K562 (cell line): ENCODE results near the gene POLR2L. TPM values are rescaled to one million over a fixed set of nuclear protein-coding genes. Genes with fewer than 3 reads are reported as not detected.
A peak's percentile ranks its signal among the peaks of the same experiment; 100 is the strongest.

ENCODE experiments used
- ATAC-seq: fragments of 200-7000 bp; cut with Tn5 transposase; 3 replicates; pipeline ENCODE4 v1.9.1; 2020; ENCODE audit warnings: moderate library complexity
- BruUV-seq: library from RNA; stranded (reverse); fragments of 400-500 nt; replicated peaks from 2 replicates; lab custom pipeline; 2021; lab: Mats Ljungman, UMichigan
- CTCF ChIA-PET: fragments of 300-600 bp; formaldehyde crosslinking; extraction: SDS; loops from one replicate; lab custom pipeline; 2021; ENCODE audit warnings: low intra/inter-chr PET ratio; lab: Yijun Ruan, JAX
- POLR2A ChIA-PET: fragments of 300-600, 350-650 bp; sonication (Branson Sonifier 250); formaldehyde crosslinking; extraction: SDS; loops from one replicate; lab custom pipeline; 2021; ENCODE audit warnings: antibody characterized with exemption, inconsistent platforms; lab: Yijun Ruan, JAX
- DNase-seq, 4 experiments: peaks; one replicate each; pipeline versions ENCODE4 v3.0.0 to v3.0.0-alpha.2; 2011 to 2018; ENCODE audit warnings: low spot score in 3 of 4, mixed read lengths in 3 of 4; ENCODE audit errors: extremely low read depth in 1 of 4
- FAIRE-seq: peaks from 2 replicates; lab custom pipeline; 2011; peaks lifted over from hg19 to GRCh38; lab: Jason Lieb, UNC
- H2AFZ ChIP-seq: 2 replicates; pipeline ENCODE4 v1.6.0; 2011; ENCODE audit warnings: low read depth, low read length, control low read depth, inconsistent platforms
- H3K27ac ChIP-seq: fragments of 200-600 bp; 3 replicates; pipeline ENCODE4 v1.8.0; 2011; ENCODE audit warnings: low read depth, mild to moderate bottlenecking, control low read depth, inconsistent platforms, low read length, moderate library complexity, mixed read lengths; ENCODE audit errors: extremely low read depth
- H3K27me3 ChIP-seq, 2 experiments: fragments of 300-600 bp in 1 of 2; 2 replicates in 1 of 2; 3 replicates in 1 of 2; pipeline versions ENCODE4 v1.6.0 to v1.8.0; 2011; ENCODE audit warnings: inconsistent platforms in 2 of 2, low read length in 2 of 2, mild to moderate bottlenecking in 1 of 2, mixed read lengths in 1 of 2, moderate library complexity in 1 of 2; ENCODE audit not compliant: control insufficient read depth in 2 of 2, insufficient read depth in 2 of 2
- H3K36me3 ChIP-seq: fragments of 300-600 bp; 3 replicates; pipeline ENCODE4 v1.8.0; 2011; ENCODE audit warnings: mild to moderate bottlenecking, low read length, inconsistent platforms; ENCODE audit not compliant: control insufficient read depth, insufficient read depth
- H3K4me1 ChIP-seq, 2 experiments: fragments of 200-600 bp in 1 of 2; replicated peaks in 1 of 2; 2 replicates in 1 of 2; 3 replicates in 1 of 2; pipeline versions ENCODE4 v1.5.1 to v1.8.0; 2011; ENCODE audit warnings: inconsistent platforms in 2 of 2, low read length in 2 of 2, mild to moderate bottlenecking in 1 of 2, mixed read lengths in 1 of 2, moderate library complexity in 1 of 2; ENCODE audit not compliant: control insufficient read depth in 2 of 2, insufficient read depth in 2 of 2
- H3K4me2 ChIP-seq: 2 replicates; pipeline ENCODE4 v1.6.1; 2011; ENCODE audit warnings: low read length, control low read depth, inconsistent platforms, mixed read lengths; ENCODE audit not compliant: insufficient read depth
- H3K4me3 ChIP-seq: fragments of 200-600 bp; sonication (generic), shearing (Covaris generic); 2 replicates; pipeline ENCODE4 v1.5.1; 2016; ENCODE audit warnings: control low read depth, inconsistent platforms
- H3K79me2 ChIP-seq: fragments of 200-600 bp; 3 replicates; pipeline ENCODE4 v1.8.0; 2011; ENCODE audit warnings: low read length, inconsistent platforms; ENCODE audit not compliant: control insufficient read depth, insufficient read depth
- H3K9ac ChIP-seq, 2 experiments: 2 replicates each; pipeline versions ENCODE4 v1.6.0 to v1.6.1; 2011; ENCODE audit warnings: low read depth in 2 of 2, low read length in 2 of 2, control low read depth in 1 of 2, inconsistent platforms in 1 of 2, mild to moderate bottlenecking in 1 of 2, mixed read lengths in 1 of 2; ENCODE audit not compliant: insufficient read depth in 1 of 2
- H3K9me1 ChIP-seq: one replicate; pipeline ENCODE4 v1.6.0; 2011; ENCODE audit warnings: inconsistent platforms, mild to moderate bottlenecking, low read length, moderate library complexity; ENCODE audit not compliant: control insufficient read depth, insufficient read depth
- H3K9me3 ChIP-seq: replicated peaks from 2 replicates; pipeline ENCODE4 v1.5.1; 2011; ENCODE audit warnings: low read depth, low read length, inconsistent platforms; ENCODE audit not compliant: control insufficient read depth, insufficient read depth
- H4K20me1 ChIP-seq: replicated peaks from 2 replicates; pipeline ENCODE4 v1.6.1; 2011; ENCODE audit warnings: low read length, inconsistent platforms, mixed read lengths; ENCODE audit not compliant: control insufficient read depth, insufficient read depth
- CREB1 ChIP-seq, 2 experiments: sonication (generic) in 1 of 2; formaldehyde crosslinking in 1 of 2; IDR thresholded peaks; 2 replicates each; pipeline versions ENCODE4 v1.6.1 to v1.8.0; 2012 to 2022; ENCODE audit warnings: inconsistent platforms in 1 of 2, mild to moderate bottlenecking in 1 of 2, missing genetic modification reagents in 1 of 2, moderate library complexity in 1 of 2
- CTCF ChIP-seq, 3 experiments: IDR thresholded peaks in 2 of 3; conservative IDR thresholded peaks in 1 of 3; 2 replicates each; pipeline ENCODE4 v1.5.1; 2011 to 2012; ENCODE audit warnings: low read length in 3 of 3, mild to moderate bottlenecking in 3 of 3, control low read depth in 2 of 3, improper control_type of control experiment in 1 of 3, inconsistent platforms in 1 of 3, low read depth in 1 of 3, mixed read lengths in 1 of 3, moderate library complexity in 1 of 3; ENCODE audit not compliant: insufficient read depth in 2 of 3
- SMC3 ChIP-seq: conservative IDR thresholded peaks from 2 replicates; pipeline ENCODE4 v1.6.1; 2011; ENCODE audit warnings: low read depth, low read length, improper control_type of control experiment; ENCODE audit not compliant: insufficient read depth
- ZNF592 ChIP-seq: fragments of 450-650 bp; IDR thresholded peaks from 2 replicates; pipeline ENCODE4 v1.6.1; 2017; ENCODE audit warnings: antibody characterized with exemption, mild to moderate bottlenecking
- WGBS: fragments of 100-300 bp; shearing (Covaris generic); methylation state at CpG from one replicate; pipeline ENCODE4 v1.1.6; 2016; ENCODE audit warnings: low coverage, mixed read lengths; ENCODE audit not compliant: insufficient coverage; ENCODE audit errors: missing lambda C conversion rate; 5-methylcytosine and 5-hydroxymethylcytosine counted together
- in situ Hi-C: fragments of 300-500 bp; cut with MboI; formaldehyde crosslinking; loops from 4 replicates; pipeline ENCODE4 v1.15.0; 2018; ENCODE audit warnings: inconsistent platforms, mixed read lengths
- intact Hi-C: fragments of 100-400 bp; cut with micrococcal nuclease; formaldehyde crosslinking; loops from 2 replicates; pipeline ENCODE4 v1.14.2; 2022
- polyA plus RNA-seq, 8 experiments: library from polyadenylated mRNA; depleted of rRNA in 4 of 8; stranded (reverse) in 5 of 8; unstranded in 3 of 8; fragments of >200 nt; fragmentation: Nextera tagmentation in 2 of 8; fragmentation: Illumina TruSeq in 1 of 8; extraction: Ambion mirVana in 2 of 8; extraction: Trizol in 1 of 8; gene quantifications; 2 replicates each; pipeline versions ENCODE4 v1.2.1 to v1.2.3, GENCODE V29; 2011 to 2014; ENCODE audit warnings: inconsistent platforms in 1 of 8, missing spikeins in 1 of 8
- total RNA-seq, 7 experiments: library from RNA; depleted of rRNA in 6 of 7; stranded (reverse); fragments of >200 nt in 6 of 7; fragmentation: Illumina TruSeq in 2 of 7; extraction: Trizol in 2 of 7; gene quantifications; 2 replicates each; pipeline versions ENCODE4 v1.2.1 to v1.2.3, GENCODE V29; 2011 to 2021; ENCODE audit warnings: low replicate concordance in 1 of 7

The POLR2L gene
- total and polyA plus RNA-seq, 9 of the 15 experiments (the other 6 are each of a cell fraction or from before 2014, with no cell fraction given), result 38.3 to 688 (median 108) TPM

GRCh38 chr11:850775-851763, 8.7 kb upstream of the POLR2L start:
- Histone ChIP-seq H3K9me1 (no peaks in the 10 kb centered on the region), H2AFZ (no peak overlapping the region), H3K4me3 (no peak overlapping the region), H3K4me2 (no peak overlapping the region), H3K4me1 (peaks cover 0 to 83% of the 10 kb centered on the region in 2 experiments; a peak in 2 of 5 replicates), H3K9ac (peak overlapping the region in 1 of 2 experiments; percentile 45; a peak in 2 of 4 replicates), H3K36me3 (no peaks in the 10 kb centered on the region), H3K27me3 (no peaks in the 10 kb centered on the region), H4K20me1 (no peaks in the 10 kb centered on the region), H3K27ac (no peak overlapping the region), H3K9me3 (no peaks in the 10 kb centered on the region), H3K79me2 (no peaks in the 10 kb centered on the region)
- POLR2A ChIA-PET, result interaction anchor here (0.6 to 1.0 kb wide), 2 partner anchors 8 to 197 kb away, joined by 3 read pairs; partner anchors contain the start of gene TSPAN4
- in situ Hi-C loops (no loop called here), intact Hi-C loops (no loop called here)
- WGBS, result 81% methylated on average over 14 of the region's 28 CpGs
- DNase-seq (peak in 2 of 4 experiments; percentile 52 to 56), FAIRE-seq (peak; percentile 32), ATAC-seq (peak; percentile 74)
- BruUV-seq, result no TSS peak
- CTCF ChIA-PET, result interaction anchor here (1.0 to 1.3 kb wide), 2 partner anchors 201 to 204 kb away, joined by 3 to 4 read pairs; no protein-coding TSS in a partner anchor
- no peak for TF ChIP-seq CREB1 (IDR thresholded peaks at IDR 0.05)
- no peak for TF ChIP-seq CREB1 (CRISPR knock-in tag; IDR thresholded peaks at IDR 0.05)
- no peak for TF ChIP-seq ZNF592
- TF ChIP-seq SMC3, result peak; percentile 28; the same call in 1 of the 2 replicates
- TF ChIP-seq CTCF (IDR thresholded peaks at IDR 0.05 in 2 of 3, conservative IDR thresholded peaks at IDR 0.05 in 1 of 3; ENCODE audit: insufficient read depth in 2 of 3, low read depth in 1 of 3, low read length in 3 of 3), result peak; percentile 42 to 64 (median 56); a peak in 5 of 6 replicates
